Measurements from ENCODE around the gene STRIT1. TPM values are rescaled to one million over a fixed set of nuclear protein-coding genes. Genes with fewer than 3 reads are reported as not detected.
A peak's percentile ranks its signal among the peaks of the same experiment; 100 is the strongest.

Gene STRIT1
- total RNA-seq, 2 donors from 2014 or later, result 4.9 TPM; not detected in 1

DNA sequence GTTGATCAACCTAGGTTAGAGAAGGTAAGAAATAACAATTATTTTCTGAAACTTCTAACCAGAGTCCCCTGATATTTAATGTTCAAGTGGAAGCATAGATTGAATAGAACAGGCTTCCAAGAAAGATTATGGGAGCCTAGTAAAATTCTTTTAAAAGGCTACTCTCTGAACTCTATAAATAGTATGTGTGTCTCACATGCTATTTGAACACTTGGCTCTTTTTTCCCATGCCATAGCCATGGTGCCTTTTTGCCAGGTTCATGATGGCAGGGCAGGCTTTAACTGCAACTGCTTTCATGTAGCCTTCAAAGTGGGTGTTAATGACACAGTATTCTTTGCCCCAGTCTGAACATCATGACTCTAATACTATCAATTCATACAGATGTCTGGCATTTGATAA is 22.9 kb upstream of the STRIT1 start:
- Histone ChIP-seq H3K4me1 (replicated peaks) (no peaks in the 10 kb centered on the region), H3K36me3 (no peaks in the 10 kb centered on the region), H3K9me3 (no peaks in the 10 kb centered on the region), H3K27me3 (replicated peaks; ENCODE audit: insufficient read depth) (no peaks in the 10 kb centered on the region), H3K4me3 (no peak overlapping the region), H3K27ac (no peak overlapping the region)
- intact Hi-C loops (cut with DNase I), result no loop called here
- DNase-seq (ENCODE audit: low spot score), result no peak
- TF ChIP-seq POLR2AphosphoS5 (IDR thresholded peaks at IDR 0.05), result peak; percentile 37
- no peak for TF ChIP-seq POLR2A (IDR thresholded peaks at IDR 0.05)
- TF ChIP-seq, protein P1, sequence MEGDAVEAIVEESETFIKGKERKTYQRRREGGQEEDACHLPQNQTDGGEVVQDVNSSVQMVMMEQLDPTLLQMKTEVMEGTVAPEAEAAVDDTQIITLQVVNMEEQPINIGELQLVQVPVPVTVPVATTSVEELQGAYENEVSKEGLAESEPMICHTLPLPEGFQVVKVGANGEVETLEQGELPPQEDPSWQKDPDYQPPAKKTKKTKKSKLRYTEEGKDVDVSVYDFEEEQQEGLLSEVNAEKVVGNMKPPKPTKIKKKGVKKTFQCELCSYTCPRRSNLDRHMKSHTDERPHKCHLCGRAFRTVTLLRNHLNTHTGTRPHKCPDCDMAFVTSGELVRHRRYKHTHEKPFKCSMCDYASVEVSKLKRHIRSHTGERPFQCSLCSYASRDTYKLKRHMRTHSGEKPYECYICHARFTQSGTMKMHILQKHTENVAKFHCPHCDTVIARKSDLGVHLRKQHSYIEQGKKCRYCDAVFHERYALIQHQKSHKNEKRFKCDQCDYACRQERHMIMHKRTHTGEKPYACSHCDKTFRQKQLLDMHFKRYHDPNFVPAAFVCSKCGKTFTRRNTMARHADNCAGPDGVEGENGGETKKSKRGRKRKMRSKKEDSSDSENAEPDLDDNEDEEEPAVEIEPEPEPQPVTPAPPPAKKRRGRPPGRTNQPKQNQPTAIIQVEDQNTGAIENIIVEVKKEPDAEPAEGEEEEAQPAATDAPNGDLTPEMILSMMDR (IDR thresholded peaks at IDR 0.05), result no peak

DNA sequence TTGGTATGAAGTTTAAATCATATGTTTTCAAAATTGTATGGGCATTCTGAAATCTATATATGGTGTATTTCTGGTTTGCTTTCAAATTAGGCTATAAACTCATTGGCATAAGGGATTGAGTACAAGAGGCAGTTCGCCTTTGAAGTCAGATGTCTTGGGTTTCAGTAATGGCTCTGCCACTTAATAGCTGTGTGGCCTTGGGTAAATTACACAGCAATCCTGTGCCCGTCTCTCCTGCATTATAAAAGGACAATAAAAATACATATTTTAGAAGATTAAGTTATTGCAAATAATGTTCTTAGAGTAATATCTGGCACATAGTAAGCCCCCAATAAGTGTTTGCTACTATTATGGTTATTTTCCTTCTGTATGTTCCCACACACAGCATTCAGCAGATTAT is 20.4 kb upstream of the STRIT1 start:
- no peak overlapping the region for H3K27ac ChIP-seq
- no peaks in the 10 kb centered on the region for H3K4me1 ChIP-seq (replicated peaks)
- DNase-seq (ENCODE audit: low spot score), result no peak
- no peaks in the 10 kb centered on the region for H3K36me3 ChIP-seq
- TF ChIP-seq, protein P1 (IDR thresholded peaks at IDR 0.05), result no peak
- TF ChIP-seq POLR2A (IDR thresholded peaks at IDR 0.05) (no peak), POLR2AphosphoS5 (IDR thresholded peaks at IDR 0.05) (no peak)
- no peak overlapping the region for H3K4me3 ChIP-seq
- H3K27me3 ChIP-seq (replicated peaks; ENCODE audit: insufficient read depth), result no peaks in the 10 kb centered on the region
- no peaks in the 10 kb centered on the region for H3K9me3 ChIP-seq
- 64% methylated on average over 2 of the region's 2 CpGs for WGBS
- intact Hi-C loops (cut with DNase I), result no loop called here

DNA sequence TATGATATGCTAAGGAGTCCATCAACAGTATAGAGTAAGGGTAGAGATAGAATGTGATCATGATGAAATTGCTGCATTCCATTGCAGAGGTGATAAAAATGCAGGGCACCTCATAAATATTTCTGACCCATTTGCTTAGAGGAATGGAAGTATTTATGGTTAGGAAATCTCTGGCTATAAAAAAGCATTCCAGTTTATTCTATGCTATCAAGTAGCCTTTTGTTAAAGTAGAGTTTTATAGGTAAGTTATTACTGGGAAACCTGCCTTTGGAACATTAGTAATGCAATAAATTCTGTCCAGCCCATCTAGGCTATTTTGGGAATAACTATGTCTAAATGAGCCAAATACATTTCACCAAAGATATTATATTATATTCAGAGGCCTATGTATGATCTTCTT is 19.8 kb upstream of the STRIT1 start:
- H3K4me1 ChIP-seq (replicated peaks), result no peaks in the 10 kb centered on the region
- no peaks in the 10 kb centered on the region for H3K9me3 ChIP-seq
- H3K27me3 ChIP-seq (replicated peaks; ENCODE audit: insufficient read depth), result no peaks in the 10 kb centered on the region
- TF ChIP-seq POLR2AphosphoS5 (IDR thresholded peaks at IDR 0.05) (peak; percentile 56), POLR2A (IDR thresholded peaks at IDR 0.05) (no peak)
- H3K4me3 ChIP-seq, result no peak overlapping the region
- intact Hi-C loops (cut with DNase I), result no loop called here
- H3K27ac ChIP-seq, result no peak overlapping the region
- H3K36me3 ChIP-seq, result no peaks in the 10 kb centered on the region
- no peak for DNase-seq (ENCODE audit: low spot score)

DNA sequence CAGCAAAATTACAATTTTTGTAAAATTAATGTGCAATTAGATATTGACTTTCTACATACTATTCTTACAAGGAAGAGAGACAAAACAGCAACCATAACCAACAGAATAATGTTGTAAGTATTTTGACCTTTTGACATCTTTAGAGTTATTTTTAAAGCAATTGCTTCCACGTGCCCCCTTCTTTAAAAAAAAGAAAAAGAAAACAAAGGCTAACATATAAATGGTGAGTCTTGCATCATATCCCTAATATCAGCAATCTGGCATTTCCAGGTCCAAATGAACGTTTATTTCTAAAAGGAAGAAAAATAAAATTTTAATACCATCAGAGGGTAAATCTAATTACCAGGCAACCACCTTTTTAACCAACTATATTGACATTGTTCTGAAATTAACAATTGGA is 19.3 kb upstream of the STRIT1 start:
- no peak for DNase-seq (ENCODE audit: low spot score)
- Histone ChIP-seq H3K27ac (no peak overlapping the region), H3K9me3 (no peaks in the 10 kb centered on the region), H3K4me1 (replicated peaks) (no peaks in the 10 kb centered on the region), H3K27me3 (replicated peaks; ENCODE audit: insufficient read depth) (no peaks in the 10 kb centered on the region), H3K36me3 (no peaks in the 10 kb centered on the region), H3K4me3 (no peak overlapping the region)
- WGBS, result 31% methylated on average over 2 of the region's 2 CpGs
- intact Hi-C loops (cut with DNase I), result no loop called here
- TF ChIP-seq POLR2A (IDR thresholded peaks at IDR 0.05), result no peak
- TF ChIP-seq POLR2AphosphoS5 (IDR thresholded peaks at IDR 0.05), result no peak
- TF ChIP-seq, protein P1 (IDR thresholded peaks at IDR 0.05), result no peak

DNA sequence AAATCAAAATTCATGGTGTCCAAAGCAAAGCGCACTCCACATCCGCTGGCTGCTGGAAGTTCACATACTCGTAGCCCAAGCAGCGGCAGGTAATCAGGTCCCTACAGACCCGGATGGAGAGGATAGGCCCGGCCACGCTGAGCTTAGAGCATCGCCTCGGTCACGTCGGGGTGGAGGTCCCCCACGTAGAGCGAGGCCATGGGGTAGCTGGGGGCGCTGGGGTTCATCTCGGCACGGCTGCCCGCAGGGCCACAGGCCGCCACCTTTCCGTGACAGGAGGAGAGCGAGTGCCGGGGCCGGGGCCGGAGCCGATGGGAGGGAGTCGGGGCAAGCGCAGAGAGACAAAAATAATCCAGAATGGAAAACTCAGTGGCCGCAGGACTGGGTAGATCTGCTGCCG is 16.1 kb upstream of the STRIT1 start:
- no peak overlapping the region for H3K27ac ChIP-seq
- 97% methylated on average over 28 of the region's 28 CpGs for WGBS
- H3K4me3 ChIP-seq, result no peak overlapping the region
- H3K4me1 ChIP-seq (replicated peaks), result no peaks in the 10 kb centered on the region
- intact Hi-C loops (cut with DNase I), result no loop called here
- H3K27me3 ChIP-seq (replicated peaks; ENCODE audit: insufficient read depth), result no peaks in the 10 kb centered on the region
- TF ChIP-seq, protein P1 (IDR thresholded peaks at IDR 0.05), result no peak
- no peak for TF ChIP-seq POLR2AphosphoS5 (IDR thresholded peaks at IDR 0.05)
- no peaks in the 10 kb centered on the region for H3K9me3 ChIP-seq
- H3K36me3 ChIP-seq, result no peaks in the 10 kb centered on the region
- DNase-seq (ENCODE audit: low spot score), result no peak
